Panc1 (cell line): Measurements from ENCODE around the gene CCDC180. TPM values are rescaled to one million over a fixed set of nuclear protein-coding genes. Genes with fewer than 3 reads are reported as not detected.
A peak's percentile ranks its signal among the peaks of the same experiment; 100 is the strongest.
"Not testable (repeated sequence)": the region's sequence is repeated elsewhere in the genome, so short reads cannot be mapped to it uniquely, and the experiment has no call there.

Experiments
- ATAC-seq: fragments of 200-7000 bp; cut with Tn5 transposase; 2 replicates; pipeline ENCODE4 v1.9.1; 2020; ENCODE audit warnings: mild to moderate bottlenecking, moderate library complexity
- Bru-seq: library from RNA; stranded (reverse); fragments of 400-500 nt; gene quantifications from one replicate; lab custom pipeline; 2021; lab: Mats Ljungman, UMichigan
- BruChase-seq, 2 experiments: library from RNA; stranded (reverse); fragments of 400-500 nt; gene quantifications; one replicate each; lab custom pipeline; 2021; lab: Mats Ljungman, UMichigan
- BruUV-seq: library from RNA; stranded (reverse); fragments of 400-500 nt; replicated peaks from 2 replicates; lab custom pipeline; 2021; lab: Mats Ljungman, UMichigan
- CTCF ChIA-PET: fragments of 300-600 bp; sonication (Branson Sonifier 250); formaldehyde crosslinking; loops from one replicate; lab custom pipeline; 2022; ENCODE audit warnings: antibody characterized with exemption; lab: Charles Lee
- POLR2A ChIA-PET: fragments of 300-600 bp; sonication (Branson Sonifier 250); formaldehyde crosslinking; loops from one replicate; lab custom pipeline; 2022; ENCODE audit warnings: antibody characterized with exemption; lab: Charles Lee
- DNase-seq: peaks from one replicate; pipeline ENCODE4 v3.0.0-alpha.2; 2010; ENCODE audit warnings: low read depth, low spot score
- H3K27ac ChIP-seq: 2 replicates; pipeline ENCODE4 v1.5.1; 2011; ENCODE audit warnings: mild to moderate bottlenecking, low read length, inconsistent platforms
- H3K27me3 ChIP-seq: fragments of 200-500 bp; sonication (Bioruptor generic); 2 replicates; pipeline ENCODE4 v1.6.0; 2014; ENCODE audit warnings: low read length, inconsistent platforms; ENCODE audit not compliant: control insufficient read depth, insufficient read depth
- H3K36me3 ChIP-seq: fragments of 200-500 bp; sonication (Bioruptor generic); 2 replicates; pipeline ENCODE4 v1.5.1; 2014; ENCODE audit warnings: inconsistent platforms, mild to moderate bottlenecking, low read length, moderate library complexity; ENCODE audit not compliant: control insufficient read depth, insufficient read depth
- H3K4me1 ChIP-seq: 2 replicates; pipeline ENCODE4 v1.5.1; 2011; ENCODE audit warnings: inconsistent platforms, mild to moderate bottlenecking, low read length, moderate library complexity; ENCODE audit not compliant: control insufficient read depth, insufficient read depth
- H3K4me3 ChIP-seq, 2 experiments: 2 replicates each; pipeline ENCODE4 v1.5.1; 2011 to 2012; ENCODE audit warnings: low read depth in 2 of 2, low read length in 2 of 2, mild to moderate bottlenecking in 2 of 2, inconsistent platforms in 1 of 2, moderate library complexity in 1 of 2
- H3K9me3 ChIP-seq: fragments of 200-500 bp; sonication (Bioruptor generic); 2 replicates; pipeline ENCODE4 v1.5.1; 2014; ENCODE audit warnings: low read depth, mild to moderate bottlenecking, inconsistent platforms, low read length, moderate library complexity; ENCODE audit not compliant: control insufficient read depth, insufficient read depth
- POLR2AphosphoS5 ChIP-seq: IDR thresholded peaks from 2 replicates; pipeline ENCODE4 v1.6.1; 2012; ENCODE audit warnings: mild to moderate bottlenecking, low read depth, low read length, moderate library complexity
- SIN3A ChIP-seq: IDR thresholded peaks from 2 replicates; pipeline ENCODE4 v1.6.1; 2012; ENCODE audit warnings: low read depth, mild to moderate bottlenecking, low read length, moderate library complexity, borderline replicate concordance; ENCODE audit not compliant: insufficient read depth
- TCF7L2 ChIP-seq: IDR thresholded peaks from 2 replicates; pipeline ENCODE4 v1.6.1; 2011; ENCODE audit warnings: mild to moderate bottlenecking, low read depth, low read length, inconsistent platforms
- in situ Hi-C: cut with HindIII; loops from 2 replicates; pipeline ENCODE4 v1.10.0; 2016; ENCODE audit warnings: low sequenced_read_pairs, low pct_unique_long_range_greater_than_20kb
- intact Hi-C: fragments of 100-400 bp; cut with micrococcal nuclease; formaldehyde crosslinking; loops from one replicate; pipeline ENCODE4 v1.10.0; 2022; ENCODE audit not compliant: unreplicated experiment
- long read RNA-seq: library from polyadenylated mRNA; unstranded; transcript quantifications from one replicate; pipeline ENCODE4 v2.0.0, GENCODE V29; 2021; ENCODE audit not compliant: unreplicated experiment
- polyA plus RNA-seq: library from polyadenylated mRNA; unstranded; fragments of >200 nt; gene quantifications from one replicate; pipeline ENCODE4 v1.2.1, GENCODE V29; 2012; ENCODE audit warnings: missing spikeins; ENCODE audit not compliant: insufficient read length
- total RNA-seq: library from RNA; stranded (reverse); gene quantifications from one replicate; pipeline ENCODE4 v1.2.1, GENCODE V29; 2021; ENCODE audit not compliant: unreplicated experiment
- TF ChIP-seq, protein P1 (sequence below): fragments of 450-650 bp; IDR thresholded peaks from 2 replicates; pipeline ENCODE4 v1.5.1; 2017; ENCODE audit warnings: mild to moderate bottlenecking
- TF ChIP-seq, protein P2 (sequence below), 2 experiments: IDR thresholded peaks; 2 replicates each; pipeline ENCODE4 v1.6.1; 2011 to 2012; ENCODE audit warnings: low read depth in 2 of 2, control low read depth in 1 of 2, low read length in 1 of 2, mild to moderate bottlenecking in 1 of 2, moderate library complexity in 1 of 2; ENCODE audit not compliant: insufficient read depth in 1 of 2

Gene CCDC180
- 2.9 TPM for total RNA-seq
- 0.75 TPM for polyA plus RNA-seq
- Bru-seq, nascent RNA, result percentile 42 among the genes with signal in this experiment
- BruChase-seq, experiment 1, labeled RNA remaining after a 2-hour chase, result percentile 36 among the genes with signal in this experiment
- BruChase-seq, experiment 2, labeled RNA remaining after a 6-hour chase, result percentile 38 among the genes with signal in this experiment
- long read RNA-seq, partial matches to known transcripts, result 0 of 1 reads
- long read RNA-seq, other reads (novel, unspliced or antisense), result 1 of 1 reads

DNA sequence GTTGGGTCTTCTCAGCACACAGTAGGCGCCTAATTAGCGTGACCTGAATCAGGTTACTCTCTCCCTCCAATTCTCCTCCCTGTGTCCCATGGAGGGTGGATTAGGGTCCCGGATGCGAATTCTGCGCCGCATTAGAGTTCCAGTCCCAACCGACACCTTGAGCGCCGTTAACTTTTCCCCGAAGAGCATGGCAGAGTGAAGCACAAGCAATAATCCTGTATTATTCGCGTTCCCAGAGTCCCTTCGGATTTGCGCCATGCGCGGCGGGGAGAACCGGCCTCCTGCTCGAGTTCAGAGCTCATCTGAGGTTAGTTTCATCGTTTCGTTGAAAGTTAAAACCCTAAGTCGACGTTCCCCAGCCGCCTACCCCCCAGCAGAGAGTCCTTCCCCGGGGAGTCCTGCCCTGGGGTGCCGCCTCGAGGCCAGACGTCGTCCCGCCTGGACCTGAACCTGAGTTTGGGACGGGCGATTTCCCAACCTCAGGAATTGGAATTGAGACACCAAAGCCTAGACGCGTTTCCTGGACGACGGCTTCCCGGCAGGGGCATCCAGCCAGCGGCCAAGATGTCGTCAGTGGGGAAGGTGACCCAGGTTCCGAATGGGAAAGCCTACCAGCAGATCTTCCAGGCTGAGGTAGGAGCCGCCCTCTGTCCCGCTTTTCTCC is at the start of gene CCDC180:
Gene CCDC180 (plus strand): TSS at position 160 of the 664 bp plus-strand sequence. CDS start 405 bp downstream, at position 565.
- no peak within 1 kb of the TSS for H3K27ac ChIP-seq
- POLR2A ChIA-PET, result no interaction called here
- H3K9me3 ChIP-seq, result no peaks in the 10 kb centered on the region
- no peak for DNase-seq
- BruUV-seq, result no TSS peak
- intact Hi-C loops (no loop called here), in situ Hi-C loops (no loop called here)
- H3K4me1 ChIP-seq, result no peaks in the 10 kb centered on the region
- no peak for TF ChIP-seq SIN3A
- TF ChIP-seq, protein P1, sequence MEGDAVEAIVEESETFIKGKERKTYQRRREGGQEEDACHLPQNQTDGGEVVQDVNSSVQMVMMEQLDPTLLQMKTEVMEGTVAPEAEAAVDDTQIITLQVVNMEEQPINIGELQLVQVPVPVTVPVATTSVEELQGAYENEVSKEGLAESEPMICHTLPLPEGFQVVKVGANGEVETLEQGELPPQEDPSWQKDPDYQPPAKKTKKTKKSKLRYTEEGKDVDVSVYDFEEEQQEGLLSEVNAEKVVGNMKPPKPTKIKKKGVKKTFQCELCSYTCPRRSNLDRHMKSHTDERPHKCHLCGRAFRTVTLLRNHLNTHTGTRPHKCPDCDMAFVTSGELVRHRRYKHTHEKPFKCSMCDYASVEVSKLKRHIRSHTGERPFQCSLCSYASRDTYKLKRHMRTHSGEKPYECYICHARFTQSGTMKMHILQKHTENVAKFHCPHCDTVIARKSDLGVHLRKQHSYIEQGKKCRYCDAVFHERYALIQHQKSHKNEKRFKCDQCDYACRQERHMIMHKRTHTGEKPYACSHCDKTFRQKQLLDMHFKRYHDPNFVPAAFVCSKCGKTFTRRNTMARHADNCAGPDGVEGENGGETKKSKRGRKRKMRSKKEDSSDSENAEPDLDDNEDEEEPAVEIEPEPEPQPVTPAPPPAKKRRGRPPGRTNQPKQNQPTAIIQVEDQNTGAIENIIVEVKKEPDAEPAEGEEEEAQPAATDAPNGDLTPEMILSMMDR, result no peak
- TF ChIP-seq, protein P2, sequence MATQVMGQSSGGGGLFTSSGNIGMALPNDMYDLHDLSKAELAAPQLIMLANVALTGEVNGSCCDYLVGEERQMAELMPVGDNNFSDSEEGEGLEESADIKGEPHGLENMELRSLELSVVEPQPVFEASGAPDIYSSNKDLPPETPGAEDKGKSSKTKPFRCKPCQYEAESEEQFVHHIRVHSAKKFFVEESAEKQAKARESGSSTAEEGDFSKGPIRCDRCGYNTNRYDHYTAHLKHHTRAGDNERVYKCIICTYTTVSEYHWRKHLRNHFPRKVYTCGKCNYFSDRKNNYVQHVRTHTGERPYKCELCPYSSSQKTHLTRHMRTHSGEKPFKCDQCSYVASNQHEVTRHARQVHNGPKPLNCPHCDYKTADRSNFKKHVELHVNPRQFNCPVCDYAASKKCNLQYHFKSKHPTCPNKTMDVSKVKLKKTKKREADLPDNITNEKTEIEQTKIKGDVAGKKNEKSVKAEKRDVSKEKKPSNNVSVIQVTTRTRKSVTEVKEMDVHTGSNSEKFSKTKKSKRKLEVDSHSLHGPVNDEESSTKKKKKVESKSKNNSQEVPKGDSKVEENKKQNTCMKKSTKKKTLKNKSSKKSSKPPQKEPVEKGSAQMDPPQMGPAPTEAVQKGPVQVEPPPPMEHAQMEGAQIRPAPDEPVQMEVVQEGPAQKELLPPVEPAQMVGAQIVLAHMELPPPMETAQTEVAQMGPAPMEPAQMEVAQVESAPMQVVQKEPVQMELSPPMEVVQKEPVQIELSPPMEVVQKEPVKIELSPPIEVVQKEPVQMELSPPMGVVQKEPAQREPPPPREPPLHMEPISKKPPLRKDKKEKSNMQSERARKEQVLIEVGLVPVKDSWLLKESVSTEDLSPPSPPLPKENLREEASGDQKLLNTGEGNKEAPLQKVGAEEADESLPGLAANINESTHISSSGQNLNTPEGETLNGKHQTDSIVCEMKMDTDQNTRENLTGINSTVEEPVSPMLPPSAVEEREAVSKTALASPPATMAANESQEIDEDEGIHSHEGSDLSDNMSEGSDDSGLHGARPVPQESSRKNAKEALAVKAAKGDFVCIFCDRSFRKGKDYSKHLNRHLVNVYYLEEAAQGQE (IDR thresholded peaks at IDR 0.05; ENCODE audit: insufficient read depth in 1 of 2, low read depth in 2 of 2, low read length in 1 of 2), result no peak
- no peak for TF ChIP-seq TCF7L2
- no peak for TF ChIP-seq POLR2AphosphoS5
- CTCF ChIA-PET, result no interaction called here
- ATAC-seq, result no peak
- H3K36me3 ChIP-seq, result no peaks in the 10 kb centered on the region
- H3K4me3 ChIP-seq, result no peak within 1 kb of the TSS
- H3K27me3 ChIP-seq, result no peaks in the 10 kb centered on the region

GRCh38 chr9:97259834-97260514 is 47.5 kb upstream of the CCDC180 start:
- H3K4me3 ChIP-seq, intact Hi-C loops, BruUV-seq, CTCF ChIA-PET, H3K27me3 ChIP-seq, H3K27ac ChIP-seq, H3K9me3 ChIP-seq, H3K36me3 ChIP-seq, H3K4me1 ChIP-seq, DNase-seq, POLR2A ChIA-PET, in situ Hi-C loops, ATAC-seq: not testable (repeated sequence)
